Liver (tissue), 9 donors: ENCODE measurements around the gene EXOC4. TPM values are rescaled to one million over a fixed set of nuclear protein-coding genes. Genes with fewer than 3 reads are reported as not detected.

Experiments used
- DNase-seq: peaks from one replicate; pipeline ENCODE4 v3.0.0-alpha.2; 2017; ENCODE audit warnings: low spot score
- H3K27ac ChIP-seq, 2 donors: one replicate each; pipeline ENCODE4 v1.7.0; 2013; ENCODE audit warnings: inconsistent platforms in 2 of 2, low read length in 2 of 2, control low read depth in 1 of 2, low read depth in 1 of 2, mild to moderate bottlenecking in 1 of 2
- H3K27me3 ChIP-seq, 4 donors: one replicate each; pipeline versions ENCODE4 v1.6.1 to v1.7.0; 2013; ENCODE audit warnings: low read length in 3 of 4, inconsistent platforms in 1 of 4, mild to moderate bottlenecking in 1 of 4, moderate library complexity in 1 of 4; ENCODE audit not compliant: control insufficient read depth in 4 of 4, insufficient read depth in 4 of 4
- H3K36me3 ChIP-seq, 4 donors: one replicate each; pipeline versions ENCODE4 v1.6.1 to v1.7.0; 2013; ENCODE audit warnings: low read length in 3 of 4, mild to moderate bottlenecking in 3 of 4, low read depth in 1 of 4, moderate library complexity in 1 of 4; ENCODE audit not compliant: control insufficient read depth in 4 of 4, insufficient read depth in 3 of 4
- H3K4me1 ChIP-seq, 4 donors: one replicate each; pipeline versions ENCODE4 v1.6.1 to v1.7.0; 2013; ENCODE audit warnings: low read length in 3 of 4, mild to moderate bottlenecking in 3 of 4, moderate library complexity in 1 of 4; ENCODE audit not compliant: control insufficient read depth in 4 of 4, insufficient read depth in 4 of 4
- H3K4me3 ChIP-seq, 3 donors: one replicate each; pipeline versions ENCODE4 v1.6.1 to v1.7.0; 2013; ENCODE audit warnings: low read length in 3 of 3, control low read depth in 1 of 3, low read depth in 1 of 3, mild to moderate bottlenecking in 1 of 3
- H3K9ac ChIP-seq, 2 donors: one replicate each; pipeline ENCODE4 v1.7.0; 2013; ENCODE audit warnings: low read length in 2 of 2, mild to moderate bottlenecking in 2 of 2, moderate library complexity in 2 of 2, control low read depth in 1 of 2, low read depth in 1 of 2
- H3K9me3 ChIP-seq, 4 donors: one replicate each; pipeline versions ENCODE4 v1.6.1 to v1.7.0; 2013; ENCODE audit warnings: low read length in 3 of 4; ENCODE audit not compliant: control insufficient read depth in 4 of 4
- ATF3 ChIP-seq: IDR thresholded peaks from 2 replicates; pipeline ENCODE4 v1.6.1; 2016; ENCODE audit warnings: antibody characterized with exemption
- EGR1 ChIP-seq, 2 donors: IDR thresholded peaks; 2 replicates each; pipeline ENCODE4 v1.6.1; 2016 to 2018; ENCODE audit warnings: antibody characterized with exemption in 2 of 2, low read depth in 2 of 2
- FOXA1 ChIP-seq: IDR thresholded peaks from 2 replicates; pipeline ENCODE4 v1.6.1; 2016; ENCODE audit warnings: antibody characterized with exemption
- FOXA2 ChIP-seq: IDR thresholded peaks from 2 replicates; pipeline ENCODE4 v1.6.1; 2016; ENCODE audit warnings: antibody characterized with exemption
- GABPA ChIP-seq, 2 donors: IDR thresholded peaks in 1 of 2; conservative IDR thresholded peaks in 1 of 2; 2 replicates each; pipeline ENCODE4 v1.6.1; 2016; ENCODE audit warnings: antibody characterized with exemption in 2 of 2, mild to moderate bottlenecking in 1 of 2, moderate library complexity in 1 of 2
- HNF4A ChIP-seq, 2 donors: conservative IDR thresholded peaks; 2 replicates each; pipeline ENCODE4 v1.6.1; 2016; ENCODE audit warnings: antibody characterized with exemption in 2 of 2, mild to moderate bottlenecking in 2 of 2
- JUND ChIP-seq, 2 donors: IDR thresholded peaks; 2 replicates each; pipeline ENCODE4 v1.6.1; 2016; ENCODE audit warnings: antibody characterized with exemption in 2 of 2
- NR2F2 ChIP-seq: IDR thresholded peaks from 2 replicates; pipeline ENCODE4 v1.6.1; 2016; ENCODE audit warnings: antibody characterized with exemption
- RAD21 ChIP-seq, 2 donors: IDR thresholded peaks; 2 replicates each; pipeline ENCODE4 v1.6.1; 2016; ENCODE audit warnings: antibody characterized with exemption in 2 of 2, mild to moderate bottlenecking in 2 of 2
- REST ChIP-seq: IDR thresholded peaks from 2 replicates; pipeline ENCODE4 v1.6.1; 2016; ENCODE audit warnings: antibody characterized with exemption, mild to moderate bottlenecking
- RXRA ChIP-seq, 2 donors: IDR thresholded peaks; 2 replicates each; pipeline ENCODE4 v1.6.1; 2017 to 2018; ENCODE audit warnings: antibody characterized with exemption in 2 of 2, mild to moderate bottlenecking in 1 of 2
- TAF1 ChIP-seq: conservative IDR thresholded peaks from 2 replicates; pipeline ENCODE4 v1.6.1; 2016; ENCODE audit warnings: antibody characterized with exemption, mild to moderate bottlenecking
- YY1 ChIP-seq: IDR thresholded peaks from 2 replicates; pipeline ENCODE4 v1.6.1; 2016; ENCODE audit warnings: antibody characterized with exemption, mild to moderate bottlenecking
- WGBS: extraction: QIAGEN DNeasy Blood & Tissue Kit; methylation state at CpG from one replicate; pipeline ENCODE4 v1.1.7; 2013; 5-methylcytosine and 5-hydroxymethylcytosine counted together
- polyA plus RNA-seq, 2 donors: library from polyadenylated mRNA; stranded (reverse) in 1 of 2; unstranded in 1 of 2; fragments of 200-250 nt in 1 of 2; fragments of >200 nt in 1 of 2; fragmentation: Nextera tagmentation in 1 of 2; extraction: Ambion mirVana in 1 of 2; gene quantifications; one replicate each; pipeline versions ENCODE4 v1.2.1 to v1.2.3, GENCODE V29; 2013 to 2015
- total RNA-seq, 2 donors: library from RNA; depleted of rRNA; stranded (reverse); fragments of >200 nt; gene quantifications; one replicate each; pipeline ENCODE4 v1.2.3, GENCODE V29; 2014
- TF ChIP-seq, protein P1 (sequence below): IDR thresholded peaks from 2 replicates; pipeline ENCODE4 v1.6.1; 2016; ENCODE audit warnings: antibody characterized with exemption
- TF ChIP-seq, protein P2 (sequence below): IDR thresholded peaks from 2 replicates; pipeline ENCODE4 v1.6.1; 2016; ENCODE audit warnings: antibody characterized with exemption
- TF ChIP-seq, protein P3 (sequence below): fragments of 150-350 bp; IDR thresholded peaks from 2 replicates; pipeline ENCODE4 v1.5.1; 2017; ENCODE audit warnings: improper control_type of control experiment, low read depth, low read length; ENCODE audit not compliant: missing input control
- donor health status: healthy.
- donor health status: healthy.
- donor health status: healthy.
- donor health status: healthy.
- donor health status: healthy.

EXOC4 gene
- total and polyA plus RNA-seq, 4 donors, result 9.5 to 55.9 (median 23.6) TPM

GRCh38 chr7:133763076-133763640 lies 510.3 kb downstream of the EXOC4 start:
- Histone ChIP-seq H3K4me3 (no peak overlapping the region), H3K27me3 (no peaks in the 10 kb centered on the region), H3K9ac (no peak overlapping the region), H3K9me3 (no peaks in the 10 kb centered on the region), H3K36me3 (no peaks in the 10 kb centered on the region), H3K4me1 (no peaks in the 10 kb centered on the region), H3K27ac (no peak overlapping the region)
- DNase-seq, result no peak
- TF ChIP-seq RAD21 (IDR thresholded peaks at IDR 0.05) (no peak), EGR1 (IDR thresholded peaks at IDR 0.05; ENCODE audit: low read depth in 2 of 2) (no peak), JUND (IDR thresholded peaks at IDR 0.05) (no peak), HNF4A (conservative IDR thresholded peaks at IDR 0.05) (no peak), REST (no peak), GABPA (IDR thresholded peaks at IDR 0.05 in 1 of 2, conservative IDR thresholded peaks at IDR 0.05 in 1 of 2) (no peak), ATF3 (no peak), RXRA (IDR thresholded peaks at IDR 0.05) (no peak), FOXA1 (no peak), YY1 (no peak), NR2F2 (no peak), TAF1 (no peak), FOXA2 (no peak)
- TF ChIP-seq, protein P1, sequence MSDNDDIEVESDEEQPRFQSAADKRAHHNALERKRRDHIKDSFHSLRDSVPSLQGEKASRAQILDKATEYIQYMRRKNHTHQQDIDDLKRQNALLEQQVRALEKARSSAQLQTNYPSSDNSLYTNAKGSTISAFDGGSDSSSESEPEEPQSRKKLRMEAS, result no peak
- TF ChIP-seq, protein P2, sequence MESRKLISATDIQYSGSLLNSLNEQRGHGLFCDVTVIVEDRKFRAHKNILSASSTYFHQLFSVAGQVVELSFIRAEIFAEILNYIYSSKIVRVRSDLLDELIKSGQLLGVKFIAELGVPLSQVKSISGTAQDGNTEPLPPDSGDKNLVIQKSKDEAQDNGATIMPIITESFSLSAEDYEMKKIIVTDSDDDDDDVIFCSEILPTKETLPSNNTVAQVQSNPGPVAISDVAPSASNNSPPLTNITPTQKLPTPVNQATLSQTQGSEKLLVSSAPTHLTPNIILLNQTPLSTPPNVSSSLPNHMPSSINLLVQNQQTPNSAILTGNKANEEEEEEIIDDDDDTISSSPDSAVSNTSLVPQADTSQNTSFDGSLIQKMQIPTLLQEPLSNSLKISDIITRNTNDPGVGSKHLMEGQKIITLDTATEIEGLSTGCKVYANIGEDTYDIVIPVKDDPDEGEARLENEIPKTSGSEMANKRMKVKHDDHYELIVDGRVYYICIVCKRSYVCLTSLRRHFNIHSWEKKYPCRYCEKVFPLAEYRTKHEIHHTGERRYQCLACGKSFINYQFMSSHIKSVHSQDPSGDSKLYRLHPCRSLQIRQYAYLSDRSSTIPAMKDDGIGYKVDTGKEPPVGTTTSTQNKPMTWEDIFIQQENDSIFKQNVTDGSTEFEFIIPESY, result no peak
- TF ChIP-seq, protein P3, sequence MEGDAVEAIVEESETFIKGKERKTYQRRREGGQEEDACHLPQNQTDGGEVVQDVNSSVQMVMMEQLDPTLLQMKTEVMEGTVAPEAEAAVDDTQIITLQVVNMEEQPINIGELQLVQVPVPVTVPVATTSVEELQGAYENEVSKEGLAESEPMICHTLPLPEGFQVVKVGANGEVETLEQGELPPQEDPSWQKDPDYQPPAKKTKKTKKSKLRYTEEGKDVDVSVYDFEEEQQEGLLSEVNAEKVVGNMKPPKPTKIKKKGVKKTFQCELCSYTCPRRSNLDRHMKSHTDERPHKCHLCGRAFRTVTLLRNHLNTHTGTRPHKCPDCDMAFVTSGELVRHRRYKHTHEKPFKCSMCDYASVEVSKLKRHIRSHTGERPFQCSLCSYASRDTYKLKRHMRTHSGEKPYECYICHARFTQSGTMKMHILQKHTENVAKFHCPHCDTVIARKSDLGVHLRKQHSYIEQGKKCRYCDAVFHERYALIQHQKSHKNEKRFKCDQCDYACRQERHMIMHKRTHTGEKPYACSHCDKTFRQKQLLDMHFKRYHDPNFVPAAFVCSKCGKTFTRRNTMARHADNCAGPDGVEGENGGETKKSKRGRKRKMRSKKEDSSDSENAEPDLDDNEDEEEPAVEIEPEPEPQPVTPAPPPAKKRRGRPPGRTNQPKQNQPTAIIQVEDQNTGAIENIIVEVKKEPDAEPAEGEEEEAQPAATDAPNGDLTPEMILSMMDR, result no peak
- 90% methylated on average over 3 of the region's 3 CpGs for WGBS

- DNase-seq, result no peak
- Histone ChIP-seq H3K9ac (no peak overlapping the region), H3K4me3 (no peak overlapping the region), H3K4me1 (no peaks in the 10 kb centered on the region), H3K36me3 (no peaks in the 10 kb centered on the region), H3K27me3 (no peaks in the 10 kb centered on the region), H3K9me3 (no peaks in the 10 kb centered on the region), H3K27ac (no peak overlapping the region)
- WGBS, result 87% methylated on average over 1 of the region's 1 CpG
- TF ChIP-seq RAD21 (IDR thresholded peaks at IDR 0.05), result no peak
These were observed 516.8 kb downstream of the EXOC4 start for GRCh38 chr7:133769668-133770067.
